Lung (tissue), 12 donors: ENCODE data around the gene RAE1. TPM values are rescaled to one million over a fixed set of nuclear protein-coding genes. Genes with fewer than 3 reads are reported as not detected.

ENCODE experiments used
- ATAC-seq: fragments of 200-7000 bp; cut with Tn5 transposase; one replicate; pipeline ENCODE4 v1.9.1; 2020; ENCODE audit warnings: moderate number of reproducible peaks; ENCODE audit not compliant: insufficient read depth, low FRiP score
- DNase-seq, 3 donors: peaks; one replicate each; pipeline ENCODE4 v3.0.0-alpha.2; 2013 to 2017
- H3K27ac ChIP-seq, 2 donors: one replicate each; pipeline ENCODE4 v1.5.1; 2013; ENCODE audit warnings: mild to moderate bottlenecking in 2 of 2, moderate library complexity in 2 of 2, control low read depth in 1 of 2, inconsistent platforms in 1 of 2, low read depth in 1 of 2, low read length in 1 of 2
- H3K27me3 ChIP-seq, 3 donors: one replicate each; pipeline ENCODE4 v1.5.1; 2013; ENCODE audit warnings: low read length in 2 of 3; ENCODE audit not compliant: control insufficient read depth in 3 of 3, insufficient read depth in 3 of 3
- H3K36me3 ChIP-seq, 4 donors: one replicate each; pipeline ENCODE4 v1.5.1; 2013; ENCODE audit warnings: low read length in 4 of 4, mild to moderate bottlenecking in 1 of 4, moderate library complexity in 1 of 4; ENCODE audit not compliant: control insufficient read depth in 4 of 4, insufficient read depth in 4 of 4
- H3K4me1 ChIP-seq, 5 donors: one replicate each; pipeline ENCODE4 v1.5.1; 2013; ENCODE audit warnings: low read length in 5 of 5, mild to moderate bottlenecking in 2 of 5, moderate library complexity in 1 of 5; ENCODE audit not compliant: control insufficient read depth in 5 of 5, insufficient read depth in 5 of 5
- H3K4me3 ChIP-seq: one replicate; pipeline ENCODE4 v1.5.1; 2013; ENCODE audit warnings: mild to moderate bottlenecking, control low read depth, moderate library complexity
- H3K9ac ChIP-seq, 2 donors: one replicate each; pipeline ENCODE4 v1.5.1; 2013; ENCODE audit warnings: low read length in 2 of 2, control low read depth in 1 of 2; ENCODE audit not compliant: insufficient read depth in 1 of 2
- H3K9me3 ChIP-seq, 4 donors: one replicate each; pipeline ENCODE4 v1.5.1; 2013; ENCODE audit warnings: low read length in 3 of 4, mild to moderate bottlenecking in 1 of 4, moderate library complexity in 1 of 4; ENCODE audit not compliant: control insufficient read depth in 4 of 4, insufficient read depth in 3 of 4
- WGBS, 2 donors: extraction: QIAGEN DNeasy Blood & Tissue Kit; methylation state at CpG; one replicate each; pipeline ENCODE4 v1.1.7; 2013; 5-methylcytosine and 5-hydroxymethylcytosine counted together
- polyA plus RNA-seq, 2 donors: library from polyadenylated mRNA; stranded (reverse); fragments of 200-250 nt; gene quantifications; one replicate each; pipeline ENCODE4 v1.2.1, GENCODE V29; 2013
- total RNA-seq, 2 donors: library from RNA; depleted of rRNA in 1 of 2; stranded (reverse); fragments of >200 nt in 1 of 2; gene quantifications; one replicate each; pipeline ENCODE4 v1.2.1, GENCODE V29; 2014 to 2021
- TF ChIP-seq, protein P1 (sequence below): IDR thresholded peaks from 2 replicates; pipeline ENCODE4 v1.5.1; 2012; ENCODE audit warnings: mild to moderate bottlenecking; ENCODE audit errors: control extremely low read depth, extremely low read depth
- donor health status: control.
- donor health status: control.
- donor health status: Bipolar disorder and iron deficiency.
- donor health status: healthy.
- donor health status: DM: yes; HTN: yes; CAD: no.

Gene RAE1
- total and polyA plus RNA-seq, 4 donors = 9.7 to 31.0 (median 20.7) TPM

DNA sequence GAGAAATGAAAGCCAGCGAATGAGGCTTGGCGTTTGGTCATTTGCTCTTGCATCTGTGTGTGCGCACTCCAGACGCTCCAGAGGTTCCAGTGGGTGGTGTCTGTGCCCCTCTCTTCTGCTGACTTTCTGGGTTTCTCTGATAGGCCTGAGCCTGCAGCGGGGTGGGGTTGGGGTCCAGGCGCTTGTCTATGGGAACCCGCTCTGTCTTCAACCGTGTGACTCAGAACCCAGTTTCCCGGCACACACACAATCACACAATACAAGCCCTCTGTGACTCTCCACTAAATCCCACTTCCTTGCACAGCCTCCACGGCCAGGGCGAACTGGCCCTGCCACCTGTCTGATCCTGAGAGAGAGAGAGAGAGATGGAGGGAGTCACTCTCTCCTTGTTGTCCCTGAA lies 64.7 kb downstream of the RAE1 start:
- peaks cover 0 to 2% (median 0%) of the 10 kb centered on the region in 5 donors for H3K4me1 ChIP-seq
- no peak for DNase-seq
- H3K27ac ChIP-seq = no peak overlapping the region
- H3K9me3 ChIP-seq = peaks cover 0 to 3% (median 0%) of the 10 kb centered on the region in 4 donors
- ATAC-seq = no peak
- H3K4me3 ChIP-seq = no peak overlapping the region
- H3K27me3 ChIP-seq = no peaks in the 10 kb centered on the region
- 91 to 94% methylated on average over 9 to 11 of the region's 11 CpGs for WGBS, 2 donors
- no peak overlapping the region for H3K9ac ChIP-seq
- no peaks in the 10 kb centered on the region for H3K36me3 ChIP-seq
- TF ChIP-seq, protein P1, sequence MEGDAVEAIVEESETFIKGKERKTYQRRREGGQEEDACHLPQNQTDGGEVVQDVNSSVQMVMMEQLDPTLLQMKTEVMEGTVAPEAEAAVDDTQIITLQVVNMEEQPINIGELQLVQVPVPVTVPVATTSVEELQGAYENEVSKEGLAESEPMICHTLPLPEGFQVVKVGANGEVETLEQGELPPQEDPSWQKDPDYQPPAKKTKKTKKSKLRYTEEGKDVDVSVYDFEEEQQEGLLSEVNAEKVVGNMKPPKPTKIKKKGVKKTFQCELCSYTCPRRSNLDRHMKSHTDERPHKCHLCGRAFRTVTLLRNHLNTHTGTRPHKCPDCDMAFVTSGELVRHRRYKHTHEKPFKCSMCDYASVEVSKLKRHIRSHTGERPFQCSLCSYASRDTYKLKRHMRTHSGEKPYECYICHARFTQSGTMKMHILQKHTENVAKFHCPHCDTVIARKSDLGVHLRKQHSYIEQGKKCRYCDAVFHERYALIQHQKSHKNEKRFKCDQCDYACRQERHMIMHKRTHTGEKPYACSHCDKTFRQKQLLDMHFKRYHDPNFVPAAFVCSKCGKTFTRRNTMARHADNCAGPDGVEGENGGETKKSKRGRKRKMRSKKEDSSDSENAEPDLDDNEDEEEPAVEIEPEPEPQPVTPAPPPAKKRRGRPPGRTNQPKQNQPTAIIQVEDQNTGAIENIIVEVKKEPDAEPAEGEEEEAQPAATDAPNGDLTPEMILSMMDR = no peak

DNA sequence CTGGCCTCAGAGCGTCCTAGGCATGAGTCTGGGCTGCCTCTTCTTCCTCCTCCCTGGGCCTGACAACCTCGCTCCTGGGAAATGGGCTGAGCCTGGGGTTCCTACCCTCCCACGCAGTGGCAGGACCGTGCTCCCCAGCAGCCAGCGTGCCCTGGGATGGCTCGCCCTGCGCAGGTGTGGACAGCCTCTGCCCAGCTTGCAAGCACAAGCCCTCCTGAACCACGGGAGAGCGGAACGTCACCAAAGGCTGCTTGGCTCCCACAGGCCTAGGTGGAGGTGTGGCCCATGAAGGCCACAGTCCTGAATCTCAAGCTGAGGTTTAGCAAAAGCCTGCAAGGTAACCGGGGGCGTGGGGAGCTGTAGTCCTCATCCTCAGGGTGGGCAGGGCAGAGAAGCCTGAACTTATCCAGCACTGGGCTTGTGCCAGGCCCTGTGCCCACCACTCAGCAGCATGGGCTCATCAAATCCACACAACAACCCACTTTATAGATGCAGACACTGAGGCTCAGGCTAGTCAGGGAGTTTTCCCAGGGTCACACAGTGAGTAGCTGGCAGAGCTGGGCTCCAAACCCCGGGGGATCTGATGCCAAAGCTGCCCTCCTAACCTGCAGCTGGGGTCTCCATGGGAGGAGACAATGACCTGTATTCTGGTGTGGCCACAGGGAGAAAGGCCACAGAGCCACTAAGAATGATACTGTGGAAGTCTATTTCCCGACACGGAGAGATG lies 65.4 kb downstream of the RAE1 start:
- Histone ChIP-seq H3K36me3 (no peaks in the 10 kb centered on the region), H3K9ac (no peak overlapping the region), H3K27ac (no peak overlapping the region), H3K4me3 (no peak overlapping the region), H3K27me3 (no peaks in the 10 kb centered on the region), H3K9me3 (peaks cover 0 to 4% (median 0%) of the 10 kb centered on the region in 4 donors), H3K4me1 (peaks cover 0 to 6% (median 0%) of the 10 kb centered on the region in 5 donors)
- WGBS, 2 donors = 88 to 95% methylated on average over 15 of the region's 15 CpGs
- ATAC-seq (no peak), DNase-seq (no peak)
- TF ChIP-seq, protein P1 = no peak

DNA sequence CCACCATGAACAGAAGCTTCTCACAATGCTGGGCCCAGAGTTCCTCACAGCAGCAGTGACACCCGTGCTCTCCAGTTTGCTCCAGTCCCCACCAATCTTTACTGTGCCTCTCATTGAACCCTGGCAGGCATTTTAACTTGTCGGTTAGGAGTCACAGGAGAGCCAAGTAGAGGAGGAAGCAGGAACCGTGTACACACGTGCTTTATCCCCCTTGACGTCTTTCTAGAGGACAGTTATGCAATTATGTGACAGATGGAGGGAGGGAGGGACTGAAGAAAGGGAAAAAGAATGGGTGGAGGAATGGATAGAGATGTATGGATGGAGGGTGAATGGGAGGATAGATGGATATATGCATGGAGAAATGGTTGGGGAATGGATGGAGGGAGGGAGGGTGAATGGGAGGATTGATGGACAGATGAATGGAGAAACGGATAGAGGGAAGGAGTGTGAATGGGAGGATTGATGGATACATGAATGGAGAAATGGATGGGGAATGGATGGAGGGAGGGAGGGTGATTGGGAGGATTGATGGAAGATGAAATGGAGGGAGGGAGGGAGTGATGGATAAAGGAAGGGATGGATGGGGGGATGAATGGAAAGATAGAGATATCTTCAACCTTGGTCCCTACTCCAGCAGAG lies 66.1 kb downstream of the RAE1 start:
- TF ChIP-seq, protein P1 = no peak
- Histone ChIP-seq H3K36me3 (no peaks in the 10 kb centered on the region), H3K27me3 (no peaks in the 10 kb centered on the region), H3K4me1 (peaks cover 0 to 6% (median 0%) of the 10 kb centered on the region in 5 donors), H3K9me3 (peaks cover 0 to 4% (median 0%) of the 10 kb centered on the region in 4 donors), H3K4me3 (no peak overlapping the region), H3K9ac (no peak overlapping the region), H3K27ac (no peak overlapping the region)
- ATAC-seq (no peak), DNase-seq (no peak)
- 33 to 35% methylated on average over 6 of the region's 6 CpGs for WGBS, 2 donors
